GM18502 (cell line): ENCODE data around the gene RPN2.

Experiments used
- ATAC-seq: cut with Tn5 transposase; IDR thresholded peaks from one replicate; pipeline ENCODE4 v1.9.1; 2021; ENCODE audit warnings: mild to moderate bottlenecking; ENCODE audit not compliant: unreplicated experiment, poor library complexity

RPN2 gene

DNA sequence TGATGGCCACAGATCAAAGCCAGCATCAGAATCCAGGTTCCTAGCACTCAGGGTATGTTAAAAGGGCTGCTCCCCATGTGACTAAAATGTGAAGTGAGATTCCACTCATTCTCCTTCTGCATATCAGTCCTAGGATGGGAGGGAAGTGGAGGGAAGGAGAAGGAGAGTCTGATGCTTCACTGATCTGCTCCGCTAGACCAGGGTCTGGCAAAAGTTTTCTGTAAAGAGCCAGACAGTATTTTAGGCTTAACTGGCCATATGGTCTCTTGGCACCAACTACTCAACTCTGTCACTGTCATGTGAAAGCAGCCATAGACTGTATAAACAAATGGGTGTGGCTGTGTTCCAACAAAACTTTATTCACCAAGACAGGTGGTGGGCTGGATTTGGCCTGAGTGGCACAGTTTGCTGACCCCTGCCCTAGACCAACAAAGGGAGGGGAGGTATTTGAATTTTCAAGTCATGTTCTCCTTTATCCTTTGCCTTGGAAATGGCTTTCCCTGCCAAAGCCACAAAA lies 59.9 kb downstream of the RPN2 start:
- no peak for ATAC-seq

GRCh38 chr20:37240337-37241067 lies 61.4 kb downstream of the RPN2 start:
- ATAC-seq, result no peak

DNA sequence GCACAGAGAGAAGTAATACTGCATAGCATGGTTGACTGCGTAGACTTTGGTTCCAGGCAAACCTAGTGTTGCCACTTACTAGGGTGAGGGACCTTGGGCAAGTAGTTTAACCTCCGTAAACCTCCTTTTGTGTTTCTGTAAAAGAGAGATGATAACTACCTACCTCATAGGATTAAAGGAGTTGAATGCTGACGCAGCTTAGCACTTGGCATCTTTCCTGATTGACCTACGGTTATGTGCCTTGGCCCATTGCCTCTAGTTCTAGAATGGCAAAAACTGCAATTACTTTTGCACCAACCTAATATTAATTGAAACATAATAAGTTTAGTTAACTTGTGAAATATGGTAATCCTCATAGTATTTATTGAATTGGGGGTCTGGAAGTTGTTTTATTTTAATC lies 63.4 kb downstream of the RPN2 start:
- ATAC-seq, result no peak

DNA sequence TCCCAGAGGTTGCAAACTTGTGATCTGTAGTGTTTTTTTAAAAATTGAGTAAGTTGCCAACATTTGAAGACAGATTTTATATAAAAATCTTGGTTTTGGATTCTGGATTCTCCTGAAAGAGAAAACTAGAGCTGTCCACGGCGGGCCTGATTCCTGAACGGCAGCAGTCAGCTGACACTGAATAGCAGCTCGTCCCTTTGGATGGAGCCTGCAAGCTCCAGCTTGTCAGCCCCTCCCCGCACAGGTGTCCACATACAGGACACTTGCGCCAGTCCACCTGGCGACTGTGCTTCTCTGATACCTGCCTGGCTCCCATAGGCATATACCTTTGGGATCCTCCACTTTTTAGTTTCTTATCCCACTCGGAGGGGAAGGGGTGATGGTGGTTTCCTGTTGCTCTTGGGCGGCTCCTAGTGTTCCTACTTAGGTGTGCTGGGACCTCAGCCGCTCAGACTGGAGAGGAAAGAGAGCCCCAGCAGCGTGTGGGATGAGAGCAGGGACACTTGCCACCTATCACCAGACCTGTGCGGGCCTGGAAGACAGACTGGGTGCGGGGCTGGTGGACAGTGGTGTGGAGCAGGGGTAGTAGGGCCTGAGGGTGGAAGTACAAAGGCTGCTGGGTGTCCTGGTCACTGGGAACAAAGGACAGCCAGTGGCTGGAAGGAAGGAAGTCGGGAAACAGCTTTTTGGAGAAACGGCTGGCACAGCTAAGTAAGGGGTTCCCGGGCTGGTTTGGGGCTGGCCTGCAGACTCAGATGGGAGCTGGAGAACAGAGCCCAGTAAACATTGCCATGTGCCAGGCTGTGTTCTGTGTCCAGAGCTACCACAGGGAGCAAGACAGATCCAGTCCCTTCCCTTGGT lies 64.2 kb downstream of the RPN2 start:
- ATAC-seq, result no peak

GRCh38 chr20:37243937-37244571 lies 64.9 kb downstream of the RPN2 start:
- ATAC-seq, result no peak

DNA sequence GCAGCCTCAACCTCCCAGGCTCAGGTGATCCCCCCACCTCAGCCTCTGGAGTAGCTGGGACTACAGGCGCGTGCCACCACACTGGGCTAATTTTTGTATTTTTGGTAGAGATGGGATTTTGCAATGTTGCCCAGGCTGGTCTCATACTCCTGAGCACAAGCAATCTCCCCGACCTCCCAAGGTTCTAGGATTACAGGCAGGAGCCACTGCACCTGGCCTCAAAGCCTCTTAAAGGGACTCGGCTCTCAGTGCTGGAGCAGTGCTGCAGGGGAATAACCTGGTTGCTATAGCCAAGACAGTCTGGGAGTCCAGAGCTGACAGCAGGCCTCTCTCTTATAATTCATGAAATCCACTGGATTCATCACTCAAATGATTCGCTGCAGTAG lies 65.4 kb downstream of the RPN2 start:
- no peak for ATAC-seq

DNA sequence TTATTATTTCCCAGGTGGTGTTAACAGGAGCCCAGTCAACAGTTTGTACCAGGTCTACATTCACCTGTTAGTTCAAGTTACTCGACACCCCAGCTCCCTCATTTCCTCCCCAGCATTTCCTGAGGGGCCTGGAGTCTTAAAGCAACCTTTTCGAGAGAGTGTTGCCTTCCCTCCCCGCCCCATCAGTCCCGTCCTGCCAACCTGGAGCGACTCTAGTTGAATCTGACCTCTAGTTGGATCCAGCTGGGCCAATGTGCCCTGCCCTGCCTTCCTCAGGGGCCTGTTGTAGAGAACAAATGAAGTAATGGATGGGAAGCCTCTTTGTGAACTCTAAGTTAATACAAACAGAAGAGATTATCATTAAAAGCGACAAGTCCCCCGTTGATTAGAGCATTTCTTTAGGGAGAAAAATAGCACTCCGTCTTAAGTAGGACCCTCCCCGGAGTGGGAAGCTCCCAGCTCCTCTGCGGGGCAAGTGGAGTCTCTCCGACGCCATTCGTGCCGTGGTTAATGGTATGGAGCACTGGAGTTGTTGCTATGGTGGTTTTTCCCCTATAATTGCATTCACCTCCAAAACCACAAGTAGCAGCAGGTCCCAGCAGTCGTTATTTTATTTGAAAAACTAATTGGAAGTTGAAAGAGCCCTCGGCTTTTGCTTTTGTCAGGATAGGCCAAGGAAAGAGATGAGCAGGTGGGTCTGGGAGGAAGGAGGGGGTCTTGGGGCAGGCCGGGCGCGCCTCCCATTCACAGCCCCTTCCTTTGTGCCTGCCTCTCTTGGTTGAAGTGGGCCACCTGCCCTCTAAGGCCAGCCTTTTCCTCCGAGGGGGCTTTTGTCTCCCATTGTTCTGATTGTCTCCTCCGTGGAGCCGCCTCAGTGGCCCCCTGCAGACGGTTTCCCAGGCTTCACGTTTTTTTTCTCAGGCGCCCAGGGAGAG lies 66.4 kb downstream of the RPN2 start:
- ATAC-seq, result no peak

- no peak for ATAC-seq
Observed at GRCh38 chr20:37246736-37247135, 67.6 kb downstream of the RPN2 start.

DNA sequence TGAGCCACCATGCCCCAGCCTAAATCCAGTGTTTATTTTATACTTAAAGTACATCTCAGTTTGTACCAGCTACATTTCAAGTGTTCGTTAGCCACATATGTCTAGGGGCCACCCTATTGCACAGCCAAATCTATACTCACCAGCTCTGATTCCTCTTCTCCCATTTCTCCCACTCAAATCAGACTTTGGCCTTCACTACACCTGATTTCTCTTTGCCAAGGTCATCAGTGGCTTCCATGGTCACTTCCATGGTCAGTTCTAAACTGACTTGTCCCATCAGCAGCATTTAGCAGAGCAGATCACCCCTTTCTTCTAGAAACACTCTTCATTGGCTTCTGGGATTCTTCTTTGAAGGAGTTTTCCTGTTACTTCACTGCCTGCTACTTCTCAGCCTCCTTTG lies 68.4 kb downstream of the RPN2 start:
- no peak for ATAC-seq

DNA sequence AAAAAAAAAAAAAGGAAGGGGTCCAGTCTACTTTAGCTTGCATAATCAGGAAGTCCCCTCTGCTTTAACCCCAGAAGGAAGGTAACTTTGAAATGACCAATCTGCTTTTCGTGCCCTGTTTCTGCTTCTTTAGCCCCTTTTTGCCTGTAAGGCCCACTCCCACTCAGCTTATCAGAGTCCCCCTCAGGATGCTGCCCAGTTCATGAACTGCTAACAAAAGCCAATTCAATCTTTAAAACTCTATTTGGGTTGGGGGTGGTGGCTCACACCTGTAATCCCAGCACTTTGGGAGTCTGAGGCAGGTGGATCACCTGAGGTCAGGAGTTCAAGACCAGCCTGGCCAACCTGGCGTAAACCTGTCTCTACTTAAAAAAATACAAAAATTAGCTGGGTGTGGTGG lies 70.2 kb downstream of the RPN2 start:
- ATAC-seq, result no peak

GRCh38 chr20:37251825-37252477 lies 72.8 kb downstream of the RPN2 start:
- no peak for ATAC-seq

GRCh38 chr20:37253087-37253486 lies 74.0 kb downstream of the RPN2 start:
- ATAC-seq, result no peak

DNA sequence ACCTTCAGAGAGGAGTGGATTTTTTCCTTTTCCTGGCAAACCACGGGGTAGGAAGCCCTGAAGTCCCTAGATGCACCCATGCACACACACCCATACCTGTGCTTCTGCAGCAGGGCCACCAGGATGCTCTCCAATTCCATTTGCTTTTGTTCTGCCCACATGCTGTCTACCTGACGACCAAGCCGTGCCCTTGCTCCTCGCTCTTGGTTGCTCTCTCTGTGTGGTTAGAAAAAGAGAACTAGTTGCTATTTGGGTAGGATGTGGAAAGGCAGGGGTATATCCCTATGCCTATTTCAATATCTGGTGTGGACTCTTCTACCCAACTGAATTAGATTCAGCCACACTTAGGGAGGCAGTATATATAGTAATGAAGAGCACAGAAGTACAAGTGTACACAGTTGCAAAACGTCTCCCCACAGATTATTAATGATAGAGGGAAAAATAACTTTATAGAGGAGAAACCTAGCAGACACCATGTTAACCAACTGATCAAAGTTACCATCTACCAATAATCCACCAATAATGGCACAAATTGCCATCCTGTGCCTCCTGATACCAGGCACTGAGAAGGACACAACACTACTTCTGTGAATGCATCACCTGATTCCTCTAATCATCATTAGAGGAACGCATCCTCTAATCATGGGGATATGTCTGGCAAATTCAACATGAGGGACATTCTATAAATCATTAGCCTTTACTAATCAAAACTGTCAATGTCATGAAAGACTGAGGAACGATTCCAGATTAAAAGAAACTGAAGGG lies 75.2 kb downstream of the RPN2 start:
- no peak for ATAC-seq

- ATAC-seq, result no peak
Observed at GRCh38 chr20:37256286-37256685, 77.2 kb downstream of the RPN2 start.

- no peak for ATAC-seq
Observed at GRCh38 chr20:37257530-37257929, 78.4 kb downstream of the RPN2 start.

DNA sequence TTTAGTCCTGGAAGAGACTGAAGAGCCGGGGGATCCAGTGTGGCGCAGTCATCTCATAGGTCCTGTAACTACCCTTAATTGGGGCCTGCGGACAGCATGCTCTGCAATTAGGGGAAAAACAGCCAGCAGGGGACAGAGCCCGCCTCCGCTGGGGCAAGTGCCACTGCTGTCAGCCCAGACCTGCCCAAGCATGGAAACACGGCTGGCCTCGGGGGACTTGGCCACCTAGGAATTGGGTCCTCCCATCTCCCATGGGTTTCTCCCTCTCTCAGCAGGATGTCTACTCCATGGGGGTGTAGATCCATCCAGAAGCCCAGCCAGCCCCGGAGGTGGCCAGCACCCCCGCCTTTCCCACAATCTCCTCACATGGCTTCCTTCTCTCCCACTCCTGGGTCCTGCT lies 78.9 kb downstream of the RPN2 start:
- ATAC-seq, result no peak

GRCh38 chr20:37259031-37259430 lies 79.9 kb downstream of the RPN2 start:
- ATAC-seq, result no peak

DNA sequence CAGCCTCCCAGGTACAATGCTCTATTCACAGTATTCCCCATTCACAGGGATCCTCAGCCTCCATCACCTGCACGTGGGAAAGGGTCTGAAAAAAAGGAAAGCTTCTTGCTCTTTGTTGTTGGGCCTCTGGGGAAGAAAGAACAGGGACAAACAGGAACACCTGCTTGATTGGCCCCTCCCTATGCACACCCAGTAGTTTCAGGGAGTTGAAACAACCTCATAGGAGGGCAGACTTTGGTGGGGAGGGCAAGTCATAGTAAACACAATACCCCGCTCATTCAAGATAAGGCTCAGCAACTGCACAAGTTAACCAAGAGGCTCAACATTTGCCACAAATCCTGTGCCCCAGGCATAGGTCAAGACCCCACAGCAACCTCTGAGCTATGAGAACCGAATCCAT lies 80.7 kb downstream of the RPN2 start:
- ATAC-seq, result no peak

DNA sequence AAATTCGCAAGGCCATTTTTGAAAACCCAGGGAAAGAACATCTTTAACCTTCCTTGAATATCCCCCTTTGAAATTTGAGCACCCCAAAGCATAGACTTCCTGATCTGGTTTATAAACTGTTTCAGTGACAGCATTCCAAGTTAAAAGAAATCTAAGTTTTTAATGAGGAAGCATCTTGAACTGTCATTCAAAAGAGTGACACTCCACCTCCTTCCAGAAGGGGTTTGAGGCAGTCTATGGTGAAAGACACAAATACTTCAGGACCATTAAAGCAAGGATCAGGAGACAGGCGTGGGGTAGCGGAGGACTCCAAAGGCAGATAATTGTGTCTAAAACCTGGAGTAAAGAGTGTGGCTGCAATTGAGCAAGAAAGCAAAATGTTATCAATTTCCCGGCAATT lies 81.8 kb downstream of the RPN2 start:
- ATAC-seq, result no peak
